ENCODE data around the gene COL11A2. TPM values are rescaled to one million over a fixed set of nuclear protein-coding genes. Genes with fewer than 3 reads are reported as not detected.
A peak's percentile ranks its signal among the peaks of the same experiment; 100 is the strongest.

Gene COL11A2
- total RNA-seq, 1 experiment from 2014 or later, result 2.3 TPM

GRCh38 chr6:33164176-33164575 lies 28.1 kb downstream of the COL11A2 start:
- no peak overlapping the region for H3T11ph ChIP-seq (ENCODE audit: low read length)
- H4K8ac ChIP-seq (replicated peaks; ENCODE audit: insufficient read length, low read depth, low read length), result no peak overlapping the region
- H3K18ac ChIP-seq (ENCODE audit: insufficient read length, low read depth, low read length), result no peak overlapping the region
- H2AFZ ChIP-seq (ENCODE audit: low read length), result no peak overlapping the region
- H3K9me3 Mint-ChIP-seq, result no peaks in the 10 kb centered on the region
- no peak overlapping the region for H3K27ac ChIP-seq (ENCODE audit: insufficient read length, low read depth, low read length)
- H3K9ac ChIP-seq (ENCODE audit: extremely low read depth, insufficient read length, low read length), result no peak overlapping the region
- no peak overlapping the region for H3K4me2 ChIP-seq (ENCODE audit: insufficient read depth, insufficient read length, low read length)
- H2BK5ac ChIP-seq (ENCODE audit: insufficient read length, low read length), result no peak overlapping the region
- H4K5ac ChIP-seq (ENCODE audit: insufficient read length, low read depth, low read length), result no peak overlapping the region
- peak overlapping the region in 1 of 2 experiments; percentile 33; a peak in 2 of 5 replicates for H3K4me3 Mint-ChIP-seq
- no peak overlapping the region for H2BK12ac ChIP-seq (ENCODE audit: insufficient read length, low read depth, low read length)
- no peak for TF ChIP-seq CTCF (conservative IDR thresholded peaks at IDR 0.05)
- no peak overlapping the region for H3K4ac ChIP-seq (ENCODE audit: low read depth, low read length)
- H2BK20ac ChIP-seq (ENCODE audit: low read depth, low read length, poor library complexity, severe bottlenecking), result no peak overlapping the region
- H3K23me2 ChIP-seq (ENCODE audit: insufficient read length, low read depth, low read length, poor library complexity, severe bottlenecking), result peaks cover 5% of the 10 kb centered on the region
- peaks cover 3% of the 10 kb centered on the region for H4K20me1 ChIP-seq (ENCODE audit: control insufficient read depth, insufficient read depth, insufficient read length)
- H3K23ac ChIP-seq (ENCODE audit: insufficient read length, low read depth, low read length), result no peak overlapping the region
- peaks cover 37% of the 10 kb centered on the region for H3K27me3 Mint-ChIP-seq (ENCODE audit: low read depth)
- no CpG with 5 or more reads among the region's 10 CpGs for WGBS (ENCODE audit: extremely low coverage, insufficient read length, low lambda C conversion rate)
- H3K27ac Mint-ChIP-seq, result peak overlapping the region in 1 of 3 experiments; percentile 64; a peak in 1 of 7 replicates
- no peaks in the 10 kb centered on the region for H3K9me3 ChIP-seq (ENCODE audit: control insufficient read depth, low read depth, low read length)
- H2BK15ac ChIP-seq (ENCODE audit: low read depth, low read length), result no peak overlapping the region
- H3K4me1 ChIP-seq (ENCODE audit: insufficient read depth, low read length), result no peaks in the 10 kb centered on the region; the same call in 1 of the 2 replicates
- H3K79me1 ChIP-seq (ENCODE audit: insufficient read depth, low read depth, low read length, poor library complexity, severe bottlenecking), result no peaks in the 10 kb centered on the region
- H3K14ac ChIP-seq (ENCODE audit: insufficient read depth, low read length), result no peak overlapping the region
- H2BK120ac ChIP-seq (ENCODE audit: low read depth, low read length, poor library complexity, severe bottlenecking), result no peak overlapping the region
- no peak overlapping the region for H4K91ac ChIP-seq (ENCODE audit: insufficient read length, low read depth, low read length)
- DNase-seq, result no peak
- H3K36me3 Mint-ChIP-seq (ENCODE audit: insufficient read depth in 1 of 3, low read depth in 3 of 3), result no peaks in the 10 kb centered on the region
- no peaks in the 10 kb centered on the region for H3K79me2 ChIP-seq (ENCODE audit: insufficient read depth, low read length)
- peaks cover 2% of the 10 kb centered on the region; the same call in 1 of the 2 replicates for H3K27me3 ChIP-seq (ENCODE audit: insufficient read depth, low read length)
- peaks cover 23 to 30% of the 10 kb centered on the region in 2 experiments for H3K4me1 Mint-ChIP-seq
- H3K56ac ChIP-seq (ENCODE audit: insufficient read length, low read depth, low read length), result no peak overlapping the region
- no peak overlapping the region for H2AK5ac ChIP-seq (ENCODE audit: insufficient read length, low read length)
